ENCODE data around the gene RALBP1. TPM values are rescaled to one million over a fixed set of nuclear protein-coding genes. Genes with fewer than 3 reads are reported as not detected.

RALBP1 gene
- total RNA-seq, 4 donors from 2014 or later: 92.9 to 157 (median 131) TPM

DNA sequence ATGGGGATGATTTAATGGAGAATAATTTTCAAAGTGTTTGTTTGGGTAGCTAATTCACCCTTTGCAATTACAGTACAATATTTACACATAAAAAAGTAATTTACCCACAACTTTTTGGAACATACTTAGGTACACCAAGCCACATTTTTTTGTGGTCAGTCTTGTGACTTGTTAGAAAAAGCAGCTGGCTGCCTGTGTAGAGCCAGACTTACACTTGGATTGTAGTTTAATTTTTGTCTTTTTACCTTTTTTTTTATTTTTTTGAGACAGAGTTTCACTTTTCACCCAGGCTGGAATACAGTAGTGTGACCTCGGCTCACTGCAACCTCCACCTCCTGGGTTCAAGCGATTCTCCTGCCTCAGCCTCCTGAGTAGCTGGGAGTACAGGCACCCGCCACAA lies 45.4 kb downstream of the RALBP1 start:
- Histone ChIP-seq H3K27me3 (no peaks in the 10 kb centered on the region), H3K4me3 (no peak overlapping the region), H3K9me3 (no peaks in the 10 kb centered on the region), H3K4me1 (peaks cover 2 to 42% (median 5%) of the 10 kb centered on the region in 3 donors), H3K36me3 (peaks cover 0 to 40% of the 10 kb centered on the region in 2 donors), H3K27ac (no peak overlapping the region)
- no peak for ATAC-seq
- WGBS, 2 donors (ENCODE audit: low coverage in 1 of 2): 70 to 83% methylated on average over 3 of the region's 3 CpGs
- TF ChIP-seq, protein P1, sequence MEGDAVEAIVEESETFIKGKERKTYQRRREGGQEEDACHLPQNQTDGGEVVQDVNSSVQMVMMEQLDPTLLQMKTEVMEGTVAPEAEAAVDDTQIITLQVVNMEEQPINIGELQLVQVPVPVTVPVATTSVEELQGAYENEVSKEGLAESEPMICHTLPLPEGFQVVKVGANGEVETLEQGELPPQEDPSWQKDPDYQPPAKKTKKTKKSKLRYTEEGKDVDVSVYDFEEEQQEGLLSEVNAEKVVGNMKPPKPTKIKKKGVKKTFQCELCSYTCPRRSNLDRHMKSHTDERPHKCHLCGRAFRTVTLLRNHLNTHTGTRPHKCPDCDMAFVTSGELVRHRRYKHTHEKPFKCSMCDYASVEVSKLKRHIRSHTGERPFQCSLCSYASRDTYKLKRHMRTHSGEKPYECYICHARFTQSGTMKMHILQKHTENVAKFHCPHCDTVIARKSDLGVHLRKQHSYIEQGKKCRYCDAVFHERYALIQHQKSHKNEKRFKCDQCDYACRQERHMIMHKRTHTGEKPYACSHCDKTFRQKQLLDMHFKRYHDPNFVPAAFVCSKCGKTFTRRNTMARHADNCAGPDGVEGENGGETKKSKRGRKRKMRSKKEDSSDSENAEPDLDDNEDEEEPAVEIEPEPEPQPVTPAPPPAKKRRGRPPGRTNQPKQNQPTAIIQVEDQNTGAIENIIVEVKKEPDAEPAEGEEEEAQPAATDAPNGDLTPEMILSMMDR (IDR thresholded peaks at IDR 0.05): no peak
- no peak for TF ChIP-seq EP300 (IDR thresholded peaks at IDR 0.05)
- TF ChIP-seq POLR2A (IDR thresholded peaks at IDR 0.05): no peak
- no peak for TF ChIP-seq POLR2AphosphoS5 (IDR thresholded peaks at IDR 0.05)

DNA sequence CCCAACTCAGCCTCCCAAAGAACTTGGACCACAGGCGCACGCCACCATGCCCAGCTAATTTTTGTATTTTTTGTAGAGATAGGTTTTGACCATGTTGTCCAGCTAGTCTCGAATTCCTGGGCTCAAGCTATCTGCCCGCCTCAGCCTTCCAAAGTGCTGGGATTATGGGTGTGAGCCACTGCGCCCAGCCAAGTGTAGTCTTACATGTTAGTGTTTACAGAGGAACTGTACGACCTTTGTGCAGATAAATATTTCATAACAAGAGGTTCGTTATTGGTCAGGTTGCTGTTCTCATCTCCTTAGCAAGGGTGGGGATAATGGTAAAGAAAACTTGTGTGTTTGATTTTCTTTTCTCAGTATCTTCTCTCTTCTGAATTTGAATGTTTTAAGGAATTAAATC lies 46.5 kb downstream of the RALBP1 start:
- Histone ChIP-seq H3K36me3 (peaks cover 0 to 51% of the 10 kb centered on the region in 2 donors), H3K4me3 (no peak overlapping the region), H3K9me3 (no peaks in the 10 kb centered on the region), H3K27ac (no peak overlapping the region), H3K4me1 (peaks cover 2 to 38% (median 5%) of the 10 kb centered on the region in 3 donors), H3K27me3 (no peaks in the 10 kb centered on the region)
- 73 to 95% methylated on average over 5 to 7 of the region's 7 CpGs for WGBS, 2 donors (ENCODE audit: low coverage in 1 of 2)
- TF ChIP-seq EP300 (IDR thresholded peaks at IDR 0.05): no peak
- TF ChIP-seq, protein P1 (IDR thresholded peaks at IDR 0.05): no peak
- no peak for TF ChIP-seq POLR2AphosphoS5 (IDR thresholded peaks at IDR 0.05)
- TF ChIP-seq POLR2A (IDR thresholded peaks at IDR 0.05): no peak
- no peak for ATAC-seq

DNA sequence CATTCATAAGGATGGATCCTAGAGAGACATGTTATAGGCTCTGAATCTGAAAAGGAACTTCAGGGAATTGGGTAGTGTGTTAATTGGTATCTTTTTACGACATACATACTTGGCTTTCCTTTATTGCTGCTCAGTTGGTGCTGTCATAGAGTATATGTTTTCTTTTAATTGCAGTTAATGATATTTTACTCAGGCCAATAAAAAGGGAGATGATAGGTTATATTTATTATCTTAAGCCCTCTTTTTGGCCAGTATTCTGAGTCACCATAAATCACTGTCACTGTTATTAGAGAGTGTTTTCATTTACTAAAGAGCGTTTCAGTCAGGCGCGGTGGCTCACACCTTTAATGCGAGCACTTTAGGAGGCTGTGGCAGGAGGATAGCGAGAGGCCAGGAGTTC lies 47.6 kb downstream of the RALBP1 start:
- Histone ChIP-seq H3K36me3 (peaks cover 0 to 59% of the 10 kb centered on the region in 2 donors), H3K4me1 (peaks cover 0 to 26% (median 2%) of the 10 kb centered on the region in 3 donors), H3K9me3 (no peaks in the 10 kb centered on the region), H3K27me3 (no peaks in the 10 kb centered on the region), H3K4me3 (no peak overlapping the region), H3K27ac (no peak overlapping the region)
- no peak for ATAC-seq
- no peak for TF ChIP-seq POLR2A (IDR thresholded peaks at IDR 0.05)
- no peak for TF ChIP-seq EP300 (IDR thresholded peaks at IDR 0.05)
- TF ChIP-seq POLR2AphosphoS5 (IDR thresholded peaks at IDR 0.05): no peak
- TF ChIP-seq, protein P1 (IDR thresholded peaks at IDR 0.05): no peak
- WGBS, 2 donors (ENCODE audit: low coverage in 1 of 2): 57 to 90% methylated on average over 6 of the region's 6 CpGs

DNA sequence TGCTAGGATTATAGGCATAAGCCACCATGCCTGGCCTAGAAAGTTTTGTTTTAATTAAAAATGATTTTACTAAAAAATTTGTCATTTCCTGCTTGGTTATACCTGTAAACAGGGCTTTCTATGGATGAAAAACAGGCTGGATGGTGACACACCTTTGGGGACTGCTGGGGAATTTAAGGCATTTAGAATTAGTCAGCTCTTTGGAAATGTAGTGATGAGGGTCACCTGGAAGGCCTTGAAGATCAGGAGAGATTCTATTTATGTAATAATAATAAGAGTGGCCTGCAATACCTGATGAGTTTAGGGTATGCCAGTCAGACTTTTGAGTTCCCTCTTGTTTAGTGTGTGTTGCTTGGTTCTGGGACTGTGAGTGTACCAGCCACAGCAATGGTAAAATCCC lies 51.1 kb downstream of the RALBP1 start:
- no peak overlapping the region for H3K27ac ChIP-seq
- no peaks in the 10 kb centered on the region for H3K4me1 ChIP-seq
- no peak for TF ChIP-seq POLR2A (IDR thresholded peaks at IDR 0.05)
- TF ChIP-seq EP300 (IDR thresholded peaks at IDR 0.05): no peak
- TF ChIP-seq, protein P1 (IDR thresholded peaks at IDR 0.05): no peak
- TF ChIP-seq POLR2AphosphoS5 (IDR thresholded peaks at IDR 0.05): no peak
- peaks cover 0 to 91% of the 10 kb centered on the region in 2 donors for H3K36me3 ChIP-seq
- ATAC-seq: no peak
- no peak overlapping the region for H3K4me3 ChIP-seq
- H3K27me3 ChIP-seq: no peaks in the 10 kb centered on the region
- H3K9me3 ChIP-seq: no peaks in the 10 kb centered on the region

DNA sequence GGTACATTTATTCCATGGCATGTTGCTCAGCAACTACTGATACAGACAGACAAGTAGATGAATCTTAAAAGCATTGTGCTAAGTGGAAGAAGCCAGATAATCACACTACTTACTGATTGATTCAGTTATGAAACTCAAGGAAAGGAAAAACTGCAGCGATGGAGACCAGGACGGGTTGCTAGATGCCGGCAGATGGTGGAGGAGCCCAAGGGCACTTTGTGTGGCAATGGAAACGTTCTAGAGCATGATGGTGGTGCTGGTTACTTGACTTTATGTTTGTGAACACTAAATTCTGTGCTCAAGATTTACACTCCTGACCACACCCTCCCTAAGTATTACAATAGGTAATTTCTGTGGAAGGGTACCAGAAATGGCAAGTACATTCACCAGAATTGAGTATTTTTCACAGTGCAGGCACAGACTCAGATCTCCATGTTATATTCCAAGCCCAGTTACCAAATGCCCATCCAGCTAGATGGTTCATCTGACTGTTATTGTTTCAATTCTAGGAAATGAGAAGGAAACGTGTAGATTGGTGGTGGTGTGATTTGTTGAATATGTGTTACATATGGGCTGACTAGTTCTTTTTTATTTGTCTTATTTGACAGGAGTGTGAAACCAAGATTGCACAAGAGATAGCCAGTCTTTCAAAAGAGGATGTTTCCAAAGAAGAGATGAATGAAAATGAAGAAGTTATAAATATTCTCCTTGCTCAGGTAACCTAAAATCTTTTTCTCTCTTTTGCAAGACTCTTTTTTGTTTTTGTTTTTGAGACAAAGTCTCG lies 55.1 kb downstream of the RALBP1 start:
- no peak overlapping the region for H3K27ac ChIP-seq
- ATAC-seq: no peak
- H3K36me3 ChIP-seq: peaks cover 0 to 95% of the 10 kb centered on the region in 2 donors
- 83 to 92% methylated on average over 4 to 6 of the region's 6 CpGs for WGBS, 2 donors (ENCODE audit: low coverage in 1 of 2)
- no peak overlapping the region for H3K4me3 ChIP-seq
- H3K9me3 ChIP-seq: no peaks in the 10 kb centered on the region
- no peaks in the 10 kb centered on the region for H3K27me3 ChIP-seq
- TF ChIP-seq EP300 (IDR thresholded peaks at IDR 0.05) (no peak), POLR2AphosphoS5 (IDR thresholded peaks at IDR 0.05) (no peak), POLR2A (IDR thresholded peaks at IDR 0.05) (no peak)
- TF ChIP-seq, protein P1 (IDR thresholded peaks at IDR 0.05): no peak
- peaks cover 0 to 11% (median 0%) of the 10 kb centered on the region in 3 donors for H3K4me1 ChIP-seq
